HG02759 (cell line): ENCODE measurements around the gene GALR2.

Experiments
- ATAC-seq: cut with Tn5 transposase; IDR thresholded peaks from one replicate; pipeline ENCODE4 v1.9.1; 2021; ENCODE audit warnings: mild to moderate bottlenecking, moderate library complexity; ENCODE audit not compliant: unreplicated experiment

Gene GALR2

GRCh38 chr17:76124582-76125390 lies 50.2 kb downstream of the GALR2 start:
- no peak for ATAC-seq

GRCh38 chr17:76125391-76125675 lies 50.8 kb downstream of the GALR2 start:
- no peak for ATAC-seq

GRCh38 chr17:76125922-76126321 lies 51.3 kb downstream of the GALR2 start:
- no peak for ATAC-seq
